GM23338 (cell line): ENCODE results near the gene NUP205. TPM values are rescaled to one million over a fixed set of nuclear protein-coding genes. Genes with fewer than 3 reads are reported as not detected.

Experiments
- polyA plus RNA-seq: library from polyadenylated mRNA; unstranded; fragments of >200 nt; fragmentation: Nextera tagmentation; extraction: Ambion mirVana; gene quantifications from 2 replicates; pipeline ENCODE4 v1.2.1, GENCODE V29; 2016
- small RNA-seq: library from RNA; depleted of rRNA; stranded (forward); fragments of <200 nt; gene quantifications from one replicate; pipeline ENCODE3, GENCODE V24; 2014; ENCODE audit warnings: low replicate concordance
- total RNA-seq: library from RNA; depleted of rRNA; stranded (reverse); fragments of >200 nt; shearing (Covaris generic); gene quantifications from 2 replicates; pipeline ENCODE4 v1.2.3, GENCODE V29; 2014; rRNA removed

NUP205 gene
- total and polyA plus RNA-seq, 2 experiments from 2014 or later, result 150 to 212 TPM

Small RNA genes lying within 50 kb of the gene (small RNA-seq; reads per million reads assigned to genes)
- not detected for gene RNU6-1154P

Other genes with a start within 250 kb of the NUP205 start
- gene CNOT4, start 47.8 kb upstream of the NUP205 start, total RNA-seq, result 18.9 and 21.2 TPM in 2 replicates
- 22.8 and 26.2 TPM in 2 replicates for gene CNOT4, start 47.8 kb upstream of the NUP205 start, polyA plus RNA-seq
- gene STMP1, start 104.6 kb downstream of the NUP205 start, total RNA-seq, result 23.0 and 25.1 TPM in 2 replicates
- 71.8 and 78.4 TPM in 2 replicates for gene STMP1, start 104.6 kb downstream of the NUP205 start, polyA plus RNA-seq
- 1.7 and 2.4 TPM in 2 replicates for gene SLC13A4, start 170.3 kb downstream of the NUP205 start, total RNA-seq
- 2.3 TPM in 2 replicates for gene SLC13A4, start 170.3 kb downstream of the NUP205 start, polyA plus RNA-seq
- gene FAM180A, start 190.9 kb downstream of the NUP205 start, total RNA-seq, result not detected in 2 replicates
- gene FAM180A, start 190.9 kb downstream of the NUP205 start, polyA plus RNA-seq, result not detected in 2 replicates